ENCODE results near the gene PERCC1. TPM values are rescaled to one million over a fixed set of nuclear protein-coding genes. Genes with fewer than 3 reads are reported as not detected.
A peak's percentile ranks its signal among the peaks of the same experiment; 100 is the strongest.

The PERCC1 gene
- total RNA-seq, 1 donor from 2014 or later, result 0.33 TPM

DNA sequence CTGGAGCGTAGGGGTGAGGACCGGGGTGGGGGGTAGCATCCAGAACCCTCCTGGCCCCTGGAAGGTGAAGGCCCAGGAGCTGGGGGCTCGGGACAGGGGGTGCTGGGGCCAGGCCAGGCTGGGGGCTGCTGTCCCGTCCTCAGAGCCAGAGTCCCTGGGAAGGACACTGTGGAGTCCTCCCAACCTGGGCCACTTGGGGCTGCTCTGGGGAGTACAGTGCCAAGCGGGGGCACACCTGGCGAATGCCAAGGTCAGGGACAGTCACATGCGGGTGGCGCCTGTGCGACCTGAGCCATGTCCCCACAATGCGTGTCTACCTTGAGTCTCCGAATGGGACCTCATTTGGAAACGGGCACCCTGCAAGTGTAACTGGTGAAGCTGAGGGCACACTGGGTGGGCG lies 1.2 kb upstream of the PERCC1 start:
- TF ChIP-seq, protein P1, sequence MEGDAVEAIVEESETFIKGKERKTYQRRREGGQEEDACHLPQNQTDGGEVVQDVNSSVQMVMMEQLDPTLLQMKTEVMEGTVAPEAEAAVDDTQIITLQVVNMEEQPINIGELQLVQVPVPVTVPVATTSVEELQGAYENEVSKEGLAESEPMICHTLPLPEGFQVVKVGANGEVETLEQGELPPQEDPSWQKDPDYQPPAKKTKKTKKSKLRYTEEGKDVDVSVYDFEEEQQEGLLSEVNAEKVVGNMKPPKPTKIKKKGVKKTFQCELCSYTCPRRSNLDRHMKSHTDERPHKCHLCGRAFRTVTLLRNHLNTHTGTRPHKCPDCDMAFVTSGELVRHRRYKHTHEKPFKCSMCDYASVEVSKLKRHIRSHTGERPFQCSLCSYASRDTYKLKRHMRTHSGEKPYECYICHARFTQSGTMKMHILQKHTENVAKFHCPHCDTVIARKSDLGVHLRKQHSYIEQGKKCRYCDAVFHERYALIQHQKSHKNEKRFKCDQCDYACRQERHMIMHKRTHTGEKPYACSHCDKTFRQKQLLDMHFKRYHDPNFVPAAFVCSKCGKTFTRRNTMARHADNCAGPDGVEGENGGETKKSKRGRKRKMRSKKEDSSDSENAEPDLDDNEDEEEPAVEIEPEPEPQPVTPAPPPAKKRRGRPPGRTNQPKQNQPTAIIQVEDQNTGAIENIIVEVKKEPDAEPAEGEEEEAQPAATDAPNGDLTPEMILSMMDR (IDR thresholded peaks at IDR 0.05), result no peak
- H3K36me3 Mint-ChIP-seq (ENCODE audit: low read depth), result no peaks in the 10 kb centered on the region
- ChIA-PET POLR2A (interaction anchor here (0.6 to 2.5 kb wide), 5 partner anchors 9 to 249 kb away, joined by 4 to 16 read pairs (median 6); partner anchors contain the start of genes JPT2, TELO2 and UQCC4), CTCF (interaction anchor here (0.9 to 1.5 kb wide), 3 partner anchors 29 to 114 kb away, joined by 3 to 4 read pairs (median 3); no protein-coding TSS in a partner anchor)
- intact Hi-C loops (cut with micrococcal nuclease), result loop anchor here (2.0 to 5.0 kb wide), 2 partner anchors 109 to 133 kb away; no protein-coding TSS in a partner anchor
- no peaks in the 10 kb centered on the region for H3K27me3 Mint-ChIP-seq
- ATAC-seq (ENCODE audit: low read depth) (no peak), DNase-seq (no peak)
- no peaks in the 10 kb centered on the region for H3K9me3 Mint-ChIP-seq
- no peak overlapping the region for H3K27ac Mint-ChIP-seq
- H3K4me1 Mint-ChIP-seq, result peaks cover 4% of the 10 kb centered on the region
- no peak overlapping the region for H3K4me3 Mint-ChIP-seq

DNA sequence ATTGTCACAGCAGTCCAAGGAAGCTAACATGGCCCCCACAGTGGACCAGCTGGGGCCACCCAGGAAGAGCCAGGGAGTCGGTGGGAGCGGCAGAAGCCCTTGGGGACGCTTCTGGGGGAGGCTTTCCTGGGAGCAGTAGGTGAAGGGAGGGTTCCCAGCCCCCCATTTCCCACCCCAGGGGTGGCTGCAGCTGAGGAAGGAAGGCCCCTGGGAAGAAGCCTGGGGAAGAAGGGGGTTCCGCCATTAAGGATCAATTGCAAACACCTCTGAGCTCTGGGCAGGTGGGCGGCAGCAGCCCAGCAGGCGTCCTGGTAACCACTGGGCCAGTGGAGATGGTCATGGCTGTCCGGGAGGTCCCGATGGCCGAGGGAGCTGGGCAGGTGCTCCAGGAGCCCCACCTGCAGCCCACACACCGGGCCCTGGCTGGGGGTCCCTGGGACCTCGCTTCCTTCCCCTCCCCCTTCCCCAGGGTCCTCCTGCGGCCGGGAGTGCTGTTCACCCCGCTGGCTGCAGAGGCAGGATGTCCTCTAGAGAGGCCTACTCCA lies 592 bp upstream of the PERCC1 start:
- Mint-ChIP-seq H3K9me3 (no peaks in the 10 kb centered on the region), H3K27ac (peak overlapping the region; percentile 24), H3K4me3 (no peak overlapping the region), H3K27me3 (no peaks in the 10 kb centered on the region), H3K36me3 (ENCODE audit: low read depth) (no peaks in the 10 kb centered on the region), H3K4me1 (peaks cover 4% of the 10 kb centered on the region)
- ChIA-PET POLR2A (interaction anchor here (0.8 to 1.7 kb wide), 2 partner anchors 9 to 62 kb away, joined by 3 to 7 read pairs; partner anchors contain the start of gene UQCC4), CTCF (interaction anchor here (1.2 kb wide), 1 partner anchor 108 kb away, joined by 3 read pairs; no protein-coding TSS in a partner anchor)
- ATAC-seq (ENCODE audit: low read depth), result no peak
- TF ChIP-seq, protein P1 (IDR thresholded peaks at IDR 0.05), result no peak
- DNase-seq, result no peak
- intact Hi-C loops (cut with micrococcal nuclease), result no loop called here

DNA sequence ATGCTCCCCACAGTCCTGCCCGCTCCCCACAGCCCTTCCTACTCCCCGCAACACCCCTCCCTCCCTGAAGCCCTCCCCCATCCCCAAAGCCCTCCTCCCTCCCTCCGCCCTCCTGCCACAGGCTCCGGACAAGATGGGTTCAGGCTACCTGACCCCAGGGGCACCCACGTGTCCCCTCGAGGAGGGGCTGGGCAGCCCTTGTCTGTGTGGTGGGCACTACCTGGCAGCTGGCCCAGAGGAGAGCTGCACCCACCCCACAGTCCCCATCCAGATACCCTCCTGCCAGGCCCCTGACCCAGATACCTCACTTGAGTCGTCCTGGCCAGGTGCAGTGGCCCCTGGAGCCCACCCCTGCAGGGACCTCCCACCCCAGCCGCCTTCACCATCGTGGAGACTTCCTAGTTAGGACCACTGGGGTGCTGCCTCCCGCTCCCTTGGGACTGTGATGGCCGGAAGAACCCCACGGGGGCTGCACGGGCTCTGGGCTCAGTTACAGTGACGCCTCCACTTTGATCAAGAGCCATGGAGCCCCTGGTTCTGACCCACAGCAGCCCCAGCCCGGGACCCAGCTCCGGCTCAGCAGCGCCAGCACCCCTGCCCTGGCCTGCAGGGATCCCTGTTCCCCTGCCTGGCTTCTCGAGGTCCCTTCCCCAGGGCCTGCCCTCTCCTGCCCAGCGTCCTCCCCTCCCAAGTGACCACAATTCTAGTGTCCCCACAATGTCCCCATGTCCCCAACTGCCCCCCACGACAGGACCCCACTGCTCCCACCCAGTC lies 806 bp downstream of the PERCC1 start:
- TF ChIP-seq, protein P1 (IDR thresholded peaks at IDR 0.05), result no peak
- peak overlapping the region; percentile 48 for H3K4me3 Mint-ChIP-seq
- H3K36me3 Mint-ChIP-seq (ENCODE audit: low read depth), result no peaks in the 10 kb centered on the region
- H3K27ac Mint-ChIP-seq, result no peak overlapping the region
- ATAC-seq (ENCODE audit: low read depth), result no peak
- peaks cover 4% of the 10 kb centered on the region for H3K4me1 Mint-ChIP-seq
- intact Hi-C loops (cut with micrococcal nuclease), result no loop called here
- H3K27me3 Mint-ChIP-seq, result no peaks in the 10 kb centered on the region
- H3K9me3 Mint-ChIP-seq, result no peaks in the 10 kb centered on the region
- ChIA-PET CTCF (no interaction called here), POLR2A (interaction anchor here (0.6 to 2.2 kb wide), 3 partner anchors 10 to 27 kb away, joined by 3 to 28 read pairs (median 7); partner anchors contain the start of gene UQCC4)
- DNase-seq, result no peak

DNA sequence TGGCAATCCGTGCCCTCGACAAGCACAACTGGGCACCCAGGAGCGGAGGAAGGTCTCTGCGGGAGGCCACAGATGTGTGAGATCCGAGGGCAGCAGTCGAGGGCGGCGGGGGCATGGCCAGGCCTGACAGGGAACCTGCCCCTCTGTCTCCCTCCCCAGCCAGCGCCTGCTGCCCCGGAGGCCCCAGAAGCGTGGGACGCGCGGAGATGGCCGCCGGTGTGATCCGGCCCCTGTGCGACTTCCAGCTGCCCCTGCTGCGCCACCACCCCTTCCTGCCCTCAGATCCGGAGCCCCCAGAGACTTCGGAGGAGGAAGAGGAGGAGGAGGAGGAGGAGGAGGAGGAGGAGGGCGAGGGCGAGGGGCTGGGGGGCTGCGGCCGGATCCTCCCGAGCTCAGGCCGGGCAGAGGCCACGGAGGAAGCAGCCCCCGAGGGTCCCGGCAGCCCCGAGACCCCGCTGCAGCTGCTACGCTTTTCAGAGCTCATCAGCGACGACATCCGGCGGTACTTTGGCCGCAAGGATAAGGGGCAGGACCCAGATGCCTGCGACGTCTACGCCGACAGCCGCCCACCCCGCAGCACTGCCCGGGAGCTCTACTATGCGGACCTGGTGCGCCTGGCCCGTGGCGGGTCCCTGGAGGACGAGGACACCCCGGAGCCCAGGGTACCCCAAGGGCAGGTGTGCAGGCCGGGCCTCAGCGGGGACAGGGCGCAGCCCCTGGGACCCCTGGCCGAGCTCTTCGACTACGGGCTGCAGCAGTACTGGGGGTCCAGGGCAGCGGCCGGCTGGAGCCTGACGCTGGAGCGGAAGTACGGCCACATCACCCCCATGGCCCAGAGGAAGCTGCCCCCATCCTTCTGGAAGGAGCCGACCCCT lies 1.7 kb downstream of the PERCC1 start:
- H3K27ac Mint-ChIP-seq, result no peak overlapping the region
- ChIA-PET CTCF (interaction anchor here (1.0 to 1.1 kb wide), 2 partner anchors 8 to 11 kb away, joined by 3 read pairs; no protein-coding TSS in a partner anchor), POLR2A (interaction anchor here (1.0 to 2.2 kb wide), 4 partner anchors 12 to 178 kb away, joined by 3 to 28 read pairs (median 5); partner anchors contain the start of genes TELO2 and UQCC4)
- TF ChIP-seq, protein P1 (IDR thresholded peaks at IDR 0.05), result no peak
- DNase-seq (no peak), ATAC-seq (ENCODE audit: low read depth) (no peak)
- intact Hi-C loops (cut with micrococcal nuclease), result no loop called here
- H3K9me3 Mint-ChIP-seq, result no peaks in the 10 kb centered on the region
- no peaks in the 10 kb centered on the region for H3K36me3 Mint-ChIP-seq (ENCODE audit: low read depth)
- H3K4me1 Mint-ChIP-seq, result peaks cover 4% of the 10 kb centered on the region
- H3K27me3 Mint-ChIP-seq, result no peaks in the 10 kb centered on the region
- peak overlapping the region; percentile 28 for H3K4me3 Mint-ChIP-seq

Data from activated B cell treated with CpG ODN at 0.5 μM for 24 hours (primary cell).